HG03342 (cell line): Measurements from ENCODE around the gene TRNAU1AP.

ENCODE experiments used
- ATAC-seq: cut with Tn5 transposase; IDR thresholded peaks from one replicate; pipeline ENCODE4 v1.9.1; 2021; ENCODE audit warnings: mild to moderate bottlenecking, moderate library complexity; ENCODE audit not compliant: unreplicated experiment

Gene TRNAU1AP

DNA sequence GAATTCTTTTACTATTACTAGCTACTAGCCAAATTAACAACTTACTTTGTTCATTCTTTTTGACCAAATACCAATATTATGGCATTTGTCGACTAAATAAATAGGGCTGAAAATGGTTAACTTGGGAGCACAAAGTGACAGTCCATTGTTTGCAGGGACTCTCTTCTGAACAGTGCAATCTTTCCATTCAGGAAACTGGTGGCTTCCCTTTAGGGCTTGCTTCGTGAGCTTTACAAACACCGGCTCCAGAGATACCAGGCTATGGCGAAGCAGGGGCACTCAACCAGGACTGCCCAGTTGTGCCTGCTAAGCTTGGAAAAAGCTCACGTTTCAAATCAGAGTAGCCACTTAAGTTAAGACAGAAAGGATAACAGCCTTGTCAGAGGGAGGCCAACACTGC lies 51.5 kb downstream of the TRNAU1AP start:
- ATAC-seq: no peak

DNA sequence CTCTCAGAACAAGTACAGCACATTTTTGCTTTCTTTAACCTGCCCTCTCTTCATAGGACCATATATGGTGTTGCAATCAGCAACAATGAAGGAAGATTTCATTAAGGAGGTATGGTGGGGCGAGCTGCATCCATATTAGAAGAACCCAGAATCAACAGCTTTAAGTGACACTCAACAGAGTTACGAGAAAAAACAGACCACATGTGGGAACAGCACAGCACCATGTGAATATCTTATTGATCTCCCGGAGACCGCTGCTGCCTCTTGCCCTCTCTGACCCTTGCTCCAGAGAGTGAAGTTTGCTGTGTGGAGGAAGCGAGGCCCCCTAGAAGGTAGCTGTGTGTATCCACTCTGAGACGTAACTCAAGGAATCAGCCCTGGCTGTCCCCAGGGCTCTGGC lies 52.1 kb downstream of the TRNAU1AP start:
- ATAC-seq: no peak

DNA sequence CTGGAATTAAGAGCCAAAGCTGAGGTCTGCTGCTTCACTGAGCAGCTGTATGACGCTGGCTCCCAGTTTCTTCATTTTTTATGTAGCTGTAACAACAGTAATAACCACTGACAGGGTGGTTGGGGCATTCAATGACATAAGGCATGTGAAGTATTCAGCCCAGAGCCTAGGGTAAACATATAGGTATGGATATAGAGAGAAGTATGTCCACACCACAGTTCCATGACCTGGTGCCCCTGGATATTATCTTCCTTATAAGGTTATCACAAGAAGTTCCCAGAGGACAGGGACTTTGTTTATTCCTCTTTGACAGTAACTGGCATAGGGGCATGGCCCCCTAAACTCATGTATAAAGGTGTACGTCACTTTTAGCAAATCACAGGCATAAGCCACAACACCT lies 53.9 kb downstream of the TRNAU1AP start:
- no peak for ATAC-seq

DNA sequence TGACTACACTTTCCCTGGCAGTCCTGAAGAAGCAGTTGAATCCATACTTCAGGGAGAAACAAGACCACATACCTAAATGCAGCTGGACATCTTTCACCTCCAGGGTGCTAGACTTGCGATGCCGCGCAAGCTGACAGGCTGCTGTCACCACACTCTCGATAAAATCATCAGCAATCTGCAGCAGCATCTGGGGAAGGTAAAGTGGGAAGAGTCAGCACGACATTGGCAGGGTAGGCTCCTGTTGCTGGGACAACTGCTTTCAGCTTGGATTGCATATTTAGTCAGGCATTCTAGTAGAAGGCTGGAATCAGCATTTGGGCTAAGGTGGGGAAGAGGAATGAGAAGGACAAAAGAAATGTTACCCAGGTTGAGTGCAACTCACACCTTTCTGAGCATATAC lies 60.3 kb downstream of the TRNAU1AP start:
- no peak for ATAC-seq
